Neuronal stem cell (in vitro differentiated cells): ENCODE results near the gene KLHDC8B.

Experiments used
- DNase-seq: peaks from one replicate; pipeline ENCODE4 v3.0.0-alpha.2; 2013; ENCODE audit warnings: low spot score
- H2AFZ ChIP-seq: one replicate; pipeline ENCODE4 v1.6.1; 2013; ENCODE audit warnings: mild to moderate bottlenecking, low read length, inconsistent platforms
- H2AK5ac ChIP-seq: 2 replicates; pipeline ENCODE4 v1.6.1; 2013; ENCODE audit warnings: low read depth, mild to moderate bottlenecking, inconsistent platforms, low read length, moderate library complexity, mixed read lengths
- H2BK120ac ChIP-seq: 2 replicates; pipeline ENCODE4 v1.6.1; 2013; ENCODE audit warnings: low read depth, mild to moderate bottlenecking, inconsistent platforms, low read length, moderate library complexity, mixed read lengths
- H2BK12ac ChIP-seq: one replicate; pipeline ENCODE4 v1.6.1; 2013; ENCODE audit warnings: low read length, inconsistent platforms
- H2BK15ac ChIP-seq: 2 replicates; pipeline ENCODE4 v1.6.1; 2013; ENCODE audit warnings: mild to moderate bottlenecking, low read length, inconsistent platforms, mixed read lengths
- H2BK5ac ChIP-seq: one replicate; pipeline ENCODE4 v1.6.1; 2013; ENCODE audit warnings: inconsistent platforms, mild to moderate bottlenecking, low read length, moderate library complexity
- H3K14ac ChIP-seq: one replicate; pipeline ENCODE4 v1.6.1; 2013; ENCODE audit warnings: low read length, inconsistent platforms
- H3K18ac ChIP-seq: 2 replicates; pipeline ENCODE4 v1.6.1; 2013; ENCODE audit warnings: low read length, inconsistent platforms
- H3K23ac ChIP-seq: 2 replicates; pipeline ENCODE4 v1.6.1; 2013; ENCODE audit warnings: low read depth, mild to moderate bottlenecking, mixed read lengths, low read length, inconsistent platforms; ENCODE audit not compliant: poor library complexity
- H3K27ac ChIP-seq: replicated peaks from 3 replicates; pipeline ENCODE4 v1.5.1; 2013; ENCODE audit warnings: low read length, inconsistent platforms
- H3K27me3 ChIP-seq, 3 experiments: 2 replicates each; pipeline ENCODE4 v1.6.1; 2013; ENCODE audit warnings: low read length in 3 of 3, mild to moderate bottlenecking in 2 of 3, inconsistent platforms in 1 of 3, low read depth in 1 of 3, mixed read lengths in 1 of 3, moderate library complexity in 1 of 3; ENCODE audit not compliant: control insufficient read depth in 3 of 3, insufficient read depth in 3 of 3
- H3K36me3 ChIP-seq, 2 donors: replicated peaks in 1 of 2; 2 replicates each; pipeline ENCODE4 v1.6.1; 2013; ENCODE audit warnings: low read length in 2 of 2; ENCODE audit not compliant: control insufficient read depth in 2 of 2, insufficient read depth in 2 of 2
- H3K4ac ChIP-seq: 2 replicates; pipeline ENCODE4 v1.6.1; 2013; ENCODE audit warnings: inconsistent platforms, mild to moderate bottlenecking, low read length, moderate library complexity
- H3K4me1 ChIP-seq, 2 donors: 1 replicate in 1 of 2; 2 replicates in 1 of 2; pipeline ENCODE4 v1.6.1; 2013; ENCODE audit warnings: low read length in 2 of 2, low read depth in 1 of 2; ENCODE audit not compliant: control insufficient read depth in 2 of 2, insufficient read depth in 1 of 2
- H3K4me2 ChIP-seq: one replicate; pipeline ENCODE4 v1.6.1; 2013; ENCODE audit warnings: mild to moderate bottlenecking, low read length, inconsistent platforms; ENCODE audit not compliant: insufficient read depth, poor library complexity, severe bottlenecking
- H3K4me3 ChIP-seq, 2 donors: 2 replicates each; pipeline ENCODE4 v1.5.1; 2013; ENCODE audit warnings: low read length in 2 of 2, mild to moderate bottlenecking in 2 of 2, inconsistent platforms in 1 of 2, moderate library complexity in 1 of 2
- H3K79me1 ChIP-seq: one replicate; pipeline ENCODE4 v1.6.1; 2013; ENCODE audit warnings: low read depth, mild to moderate bottlenecking, inconsistent platforms, low read length, moderate library complexity
- H3K9ac ChIP-seq: one replicate; pipeline ENCODE4 v1.6.1; 2013; ENCODE audit warnings: mild to moderate bottlenecking, low read depth, low read length, inconsistent platforms; ENCODE audit not compliant: poor library complexity
- H3K9me3 ChIP-seq, 2 donors: replicated peaks in 1 of 2; 2 replicates each; pipeline versions ENCODE3 to v1.6.1; 2013; ENCODE audit warnings: low read length in 2 of 2, mild to moderate bottlenecking in 2 of 2, inconsistent platforms in 1 of 2, low read depth in 1 of 2, mixed read lengths in 1 of 2, moderate library complexity in 1 of 2; ENCODE audit not compliant: control insufficient read depth in 2 of 2, insufficient read depth in 1 of 2
- H4K8ac ChIP-seq: one replicate; pipeline ENCODE4 v1.6.1; 2013; ENCODE audit warnings: low read depth, mild to moderate bottlenecking, inconsistent platforms, low read length, moderate library complexity
- H4K91ac ChIP-seq: one replicate; pipeline ENCODE4 v1.6.1; 2013; ENCODE audit warnings: low read length, low read depth, mild to moderate bottlenecking, inconsistent platforms; ENCODE audit not compliant: poor library complexity
- WGBS, 2 donors: extraction: QIAGEN DNeasy Blood & Tissue Kit; methylation state at CpG; one replicate each; pipeline ENCODE4 v1.1.7; 2013; ENCODE audit warnings: missing lambda C conversion rate in 2 of 2, mixed read lengths in 1 of 2; ENCODE audit not compliant: insufficient read length in 2 of 2, insufficient replicate concordance in 1 of 2; ENCODE audit errors: extremely low coverage in 2 of 2; 5-methylcytosine and 5-hydroxymethylcytosine counted together

The KLHDC8B gene

DNA sequence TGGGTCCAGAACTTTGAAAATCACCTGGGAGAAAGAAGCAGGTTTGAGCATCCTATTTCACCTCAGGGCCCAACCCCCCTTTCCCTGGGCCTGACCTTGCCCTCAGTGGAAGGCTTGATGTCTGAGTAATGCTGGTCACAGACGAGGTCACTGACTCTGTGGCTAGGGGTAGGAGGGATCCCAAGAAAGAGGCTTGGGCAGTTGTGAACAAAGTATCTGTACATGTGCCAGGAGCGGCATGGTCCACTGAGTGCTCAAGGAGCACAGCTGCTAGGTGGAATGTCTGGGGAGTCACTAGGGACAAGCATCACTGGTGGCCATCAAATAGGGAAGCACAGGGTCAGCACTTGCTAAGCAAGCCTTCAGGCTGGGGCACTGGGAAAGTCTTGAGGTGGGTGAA lies 12.6 kb upstream of the KLHDC8B start:
- H4K91ac ChIP-seq = no peak overlapping the region
- peaks cover 0 to 3% of the 10 kb centered on the region in 2 donors for H3K9me3 ChIP-seq
- no peak overlapping the region for H2AK5ac ChIP-seq
- H3K4me1 ChIP-seq = no peaks in the 10 kb centered on the region
- H2BK12ac ChIP-seq = no peak overlapping the region
- H3K4me2 ChIP-seq = no peak overlapping the region
- H3K18ac ChIP-seq = no peak overlapping the region
- H3K9ac ChIP-seq = no peak overlapping the region
- H2AFZ ChIP-seq = no peak overlapping the region
- H3K27me3 ChIP-seq = peaks cover 0 to 2% (median 0%) of the 10 kb centered on the region in 3 experiments
- no peak overlapping the region for H4K8ac ChIP-seq
- no CpG with 5 or more reads among the region's 2 CpGs for WGBS, 2 donors
- H3K27ac ChIP-seq = no peak overlapping the region
- no peak for DNase-seq
- H3K4ac ChIP-seq = no peak overlapping the region
- peaks cover 2% of the 10 kb centered on the region for H3K79me1 ChIP-seq
- no peak overlapping the region for H2BK15ac ChIP-seq
- H2BK5ac ChIP-seq = no peak overlapping the region
- H3K36me3 ChIP-seq = peaks cover 18 to 26% of the 10 kb centered on the region in 2 donors
- H3K23ac ChIP-seq = no peak overlapping the region
- no peak overlapping the region for H3K14ac ChIP-seq
- H3K4me3 ChIP-seq = no peak overlapping the region
- no peak overlapping the region for H2BK120ac ChIP-seq

DNA sequence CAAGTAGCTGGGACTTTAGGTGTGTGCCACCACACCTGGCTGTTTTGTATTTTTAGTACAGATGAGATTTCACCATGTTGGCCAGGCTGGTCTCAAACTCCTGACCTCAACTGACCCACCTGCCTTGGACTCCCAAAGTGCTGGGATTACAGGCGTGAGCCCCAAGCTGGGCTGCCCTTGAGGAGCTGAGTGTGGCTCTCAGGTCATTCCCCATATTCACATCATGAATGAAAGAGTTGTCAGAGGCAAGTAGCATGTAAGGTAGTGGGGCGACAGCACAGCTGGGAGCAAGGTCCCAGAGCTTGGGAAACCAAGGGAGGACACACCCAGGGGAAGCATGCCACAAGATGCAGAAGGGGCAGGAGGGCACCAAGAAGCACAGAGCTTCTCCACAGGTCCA lies 10.2 kb upstream of the KLHDC8B start:
- no peak overlapping the region for H2BK120ac ChIP-seq
- no peak overlapping the region for H2AK5ac ChIP-seq
- no peak overlapping the region for H3K4me2 ChIP-seq
- H3K4me1 ChIP-seq = peaks cover 0 to 7% of the 10 kb centered on the region in 2 donors
- no peak overlapping the region for H2BK15ac ChIP-seq
- no peak overlapping the region for H3K14ac ChIP-seq
- peaks cover 0 to 4% of the 10 kb centered on the region in 2 donors for H3K9me3 ChIP-seq
- H2AFZ ChIP-seq = no peak overlapping the region
- H3K4me3 ChIP-seq = no peak overlapping the region
- H3K9ac ChIP-seq = no peak overlapping the region
- DNase-seq = no peak
- H3K23ac ChIP-seq = no peak overlapping the region
- H4K91ac ChIP-seq = no peak overlapping the region
- peaks cover 5% of the 10 kb centered on the region for H3K79me1 ChIP-seq
- H3K36me3 ChIP-seq = peaks cover 20 to 39% of the 10 kb centered on the region in 2 donors
- no peak overlapping the region for H4K8ac ChIP-seq
- no peak overlapping the region for H2BK12ac ChIP-seq
- H2BK5ac ChIP-seq = no peak overlapping the region
- no peak overlapping the region for H3K18ac ChIP-seq
- no peak overlapping the region for H3K4ac ChIP-seq
- no CpG with 5 or more reads among the region's 2 CpGs for WGBS, 2 donors
- H3K27ac ChIP-seq = no peak overlapping the region
- no peaks in the 10 kb centered on the region for H3K27me3 ChIP-seq

DNA sequence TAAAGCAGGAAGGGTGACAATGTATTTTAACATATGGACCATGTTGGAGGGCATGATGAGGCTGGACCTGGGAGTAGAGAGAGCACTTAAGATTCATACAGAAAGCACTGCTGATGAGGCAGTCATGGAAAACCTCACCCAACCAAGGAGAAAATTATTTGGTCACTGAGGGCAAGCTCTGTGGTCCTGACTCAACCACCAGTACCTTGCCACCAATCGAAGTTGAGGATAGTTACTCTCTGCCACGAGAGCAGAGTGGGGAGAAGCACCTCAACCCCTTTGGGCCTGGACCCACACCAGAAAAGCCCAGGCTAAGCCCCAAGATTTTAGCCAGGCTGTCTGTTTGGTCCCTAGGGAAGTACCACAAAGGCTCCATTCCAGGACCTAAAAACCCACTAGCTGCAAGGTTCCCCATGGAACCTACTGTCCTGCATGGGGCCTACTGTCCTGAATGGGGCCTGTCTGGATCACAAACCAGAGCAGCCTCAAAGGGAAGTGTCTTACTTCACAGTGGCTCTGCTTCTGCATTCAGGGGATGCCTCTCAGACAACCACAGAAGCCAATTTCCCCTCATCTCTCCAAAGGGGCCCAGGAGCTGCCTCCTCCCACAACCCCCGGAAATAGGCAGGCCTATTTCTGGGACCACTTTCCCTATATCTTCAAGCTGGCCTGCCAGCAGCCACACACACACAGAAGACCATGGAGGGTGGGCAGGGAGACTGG lies 9.4 kb upstream of the KLHDC8B start:
- Histone ChIP-seq H3K4me3 (no peak overlapping the region), H3K14ac (no peak overlapping the region), H2AFZ (no peak overlapping the region), H3K4ac (no peak overlapping the region), H3K23ac (no peak overlapping the region), H3K4me2 (no peak overlapping the region), H3K18ac (no peak overlapping the region), H3K9ac (no peak overlapping the region), H3K79me1 (peaks cover 5% of the 10 kb centered on the region), H4K8ac (no peak overlapping the region), H3K4me1 (peaks cover 3 to 11% of the 10 kb centered on the region in 2 donors), H3K36me3 (peaks cover 20 to 39% of the 10 kb centered on the region in 2 donors), H3K9me3 (peaks cover 0 to 6% of the 10 kb centered on the region in 2 donors), H2BK12ac (no peak overlapping the region), H3K27me3 (no peaks in the 10 kb centered on the region), H2AK5ac (no peak overlapping the region), H2BK15ac (no peak overlapping the region), H4K91ac (no peak overlapping the region), H2BK120ac (no peak overlapping the region), H2BK5ac (no peak overlapping the region), H3K27ac (no peak overlapping the region)
- no CpG with 5 or more reads among the region's 3 CpGs for WGBS, 2 donors
- DNase-seq = no peak

DNA sequence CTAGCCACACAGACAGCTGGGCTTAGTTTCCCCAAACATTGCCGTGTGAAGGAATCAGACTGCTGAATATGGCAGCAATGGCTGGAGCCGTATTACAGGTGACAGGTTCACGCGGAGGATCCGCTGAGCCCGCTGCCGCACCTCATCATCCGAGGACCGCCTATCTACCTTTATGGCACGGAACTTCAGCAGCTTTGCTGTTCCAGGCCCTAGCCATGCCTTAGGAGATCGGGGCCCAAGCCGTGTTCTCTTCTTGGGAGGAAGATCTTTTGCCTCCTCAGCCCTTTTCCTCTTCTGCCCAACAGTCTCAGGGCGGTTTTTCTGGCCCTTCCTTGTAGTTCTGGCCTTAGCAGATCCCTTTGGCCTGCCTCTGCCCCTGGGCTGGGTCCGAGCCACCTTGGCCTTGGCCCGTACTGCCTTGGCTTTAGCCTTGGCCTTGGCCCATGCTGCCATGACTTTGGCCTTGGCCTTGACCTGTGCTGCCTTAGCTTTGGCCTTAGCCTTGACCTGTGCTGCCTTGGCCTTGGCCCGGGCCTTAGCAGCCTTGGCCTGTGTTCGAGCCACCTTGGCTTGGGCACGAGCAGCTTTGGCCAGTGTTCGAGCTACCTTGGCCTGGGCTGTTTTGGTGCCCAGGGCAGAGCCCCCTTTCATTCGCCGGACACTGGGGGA lies 8.5 kb upstream of the KLHDC8B start:
- no peak overlapping the region for H3K23ac ChIP-seq
- H3K4ac ChIP-seq = no peak overlapping the region
- no peak overlapping the region for H2BK12ac ChIP-seq
- no peak overlapping the region for H2AFZ ChIP-seq
- H4K91ac ChIP-seq = no peak overlapping the region
- peaks cover 3 to 11% of the 10 kb centered on the region in 2 donors for H3K4me1 ChIP-seq
- no peak for DNase-seq
- no peak overlapping the region for H3K27ac ChIP-seq
- no peak overlapping the region for H2AK5ac ChIP-seq
- H3K9me3 ChIP-seq = peaks cover 0 to 6% of the 10 kb centered on the region in 2 donors
- H3K27me3 ChIP-seq = no peaks in the 10 kb centered on the region
- H3K4me2 ChIP-seq = no peak overlapping the region
- no peak overlapping the region for H3K4me3 ChIP-seq
- H3K9ac ChIP-seq = no peak overlapping the region
- no peak overlapping the region for H4K8ac ChIP-seq
- peaks cover 5% of the 10 kb centered on the region for H3K79me1 ChIP-seq
- peaks cover 20 to 39% of the 10 kb centered on the region in 2 donors for H3K36me3 ChIP-seq
- H3K18ac ChIP-seq = no peak overlapping the region
- no peak overlapping the region for H2BK15ac ChIP-seq
- no peak overlapping the region for H2BK5ac ChIP-seq
- H3K14ac ChIP-seq = no peak overlapping the region
- no CpG with 5 or more reads among the region's 21 CpGs for WGBS, 2 donors
- no peak overlapping the region for H2BK120ac ChIP-seq
